Measurements from ENCODE around the gene CLCN5.

DNA sequence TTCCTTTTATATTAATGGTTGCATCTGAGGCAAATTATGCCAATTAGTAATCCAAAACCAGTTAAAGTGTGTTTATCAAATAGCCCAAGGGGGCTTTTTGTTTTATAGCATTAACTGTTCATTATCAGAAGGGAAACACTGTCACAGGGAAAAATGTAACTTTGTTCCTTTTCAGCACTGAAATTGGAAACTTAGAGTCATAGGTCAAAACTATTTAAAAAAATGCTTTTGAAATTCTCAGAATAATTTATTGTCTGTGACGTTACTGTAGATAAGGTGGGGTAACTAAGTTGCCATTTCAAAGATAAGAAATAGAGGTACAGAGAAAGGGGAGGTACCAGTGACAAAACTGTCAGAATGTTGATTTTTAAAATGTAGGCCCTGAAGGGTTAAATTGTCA, 149.1 kb downstream of the CLCN5 start:
- TF ChIP-seq, protein P1, sequence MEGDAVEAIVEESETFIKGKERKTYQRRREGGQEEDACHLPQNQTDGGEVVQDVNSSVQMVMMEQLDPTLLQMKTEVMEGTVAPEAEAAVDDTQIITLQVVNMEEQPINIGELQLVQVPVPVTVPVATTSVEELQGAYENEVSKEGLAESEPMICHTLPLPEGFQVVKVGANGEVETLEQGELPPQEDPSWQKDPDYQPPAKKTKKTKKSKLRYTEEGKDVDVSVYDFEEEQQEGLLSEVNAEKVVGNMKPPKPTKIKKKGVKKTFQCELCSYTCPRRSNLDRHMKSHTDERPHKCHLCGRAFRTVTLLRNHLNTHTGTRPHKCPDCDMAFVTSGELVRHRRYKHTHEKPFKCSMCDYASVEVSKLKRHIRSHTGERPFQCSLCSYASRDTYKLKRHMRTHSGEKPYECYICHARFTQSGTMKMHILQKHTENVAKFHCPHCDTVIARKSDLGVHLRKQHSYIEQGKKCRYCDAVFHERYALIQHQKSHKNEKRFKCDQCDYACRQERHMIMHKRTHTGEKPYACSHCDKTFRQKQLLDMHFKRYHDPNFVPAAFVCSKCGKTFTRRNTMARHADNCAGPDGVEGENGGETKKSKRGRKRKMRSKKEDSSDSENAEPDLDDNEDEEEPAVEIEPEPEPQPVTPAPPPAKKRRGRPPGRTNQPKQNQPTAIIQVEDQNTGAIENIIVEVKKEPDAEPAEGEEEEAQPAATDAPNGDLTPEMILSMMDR (IDR thresholded peaks at IDR 0.05), result no peak
- no peak for TF ChIP-seq POLR2A (IDR thresholded peaks at IDR 0.05)

All from Peyer's patch (tissue), 4 donors.